ENCODE data around the gene TEX26.

The TEX26 gene

DNA sequence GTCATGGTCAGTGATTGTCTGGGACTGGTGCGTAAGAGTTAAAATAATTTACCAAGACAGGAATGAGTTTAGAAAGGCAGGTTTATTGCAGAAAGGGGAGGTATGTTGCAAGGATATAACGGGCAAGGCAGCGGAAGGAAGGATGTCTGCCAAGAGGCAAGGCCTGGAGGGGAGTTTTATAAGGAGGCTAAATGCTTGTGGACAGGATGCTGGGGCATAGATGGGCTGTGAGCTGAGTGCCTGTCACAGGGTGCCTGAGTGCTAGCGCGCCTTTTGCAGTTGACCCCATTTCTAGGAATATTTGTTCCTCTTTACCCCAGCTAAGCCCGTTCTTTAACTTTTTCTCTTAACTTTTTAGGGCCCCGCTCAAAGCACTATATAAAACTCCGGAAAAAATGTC, 58.7 kb downstream of the TEX26 start:
- no peak for DNase-seq (ENCODE audit: low read depth, low spot score)
- Histone ChIP-seq H3K9me3 (ENCODE audit: low read depth, low read length) (no peaks in the 10 kb centered on the region), H3K27ac (no peak overlapping the region), H3K4me3 (no peak overlapping the region), H3K9ac (ENCODE audit: insufficient read length) (no peak overlapping the region), H3K36me3 (ENCODE audit: insufficient read depth, low read length) (no peaks in the 10 kb centered on the region)
- no peak for TF ChIP-seq EZH2 (IDR thresholded peaks at IDR 0.05)
- no peak for TF ChIP-seq FOXP2 (optimal IDR thresholded peaks at IDR 0.05; ENCODE audit: control extremely low read depth, extremely low read length, insufficient read depth)
- TF ChIP-seq POLR2AphosphoS5 (IDR thresholded peaks at IDR 0.05; ENCODE audit: borderline replicate concordance, low read depth, low read length) = no peak

DNA sequence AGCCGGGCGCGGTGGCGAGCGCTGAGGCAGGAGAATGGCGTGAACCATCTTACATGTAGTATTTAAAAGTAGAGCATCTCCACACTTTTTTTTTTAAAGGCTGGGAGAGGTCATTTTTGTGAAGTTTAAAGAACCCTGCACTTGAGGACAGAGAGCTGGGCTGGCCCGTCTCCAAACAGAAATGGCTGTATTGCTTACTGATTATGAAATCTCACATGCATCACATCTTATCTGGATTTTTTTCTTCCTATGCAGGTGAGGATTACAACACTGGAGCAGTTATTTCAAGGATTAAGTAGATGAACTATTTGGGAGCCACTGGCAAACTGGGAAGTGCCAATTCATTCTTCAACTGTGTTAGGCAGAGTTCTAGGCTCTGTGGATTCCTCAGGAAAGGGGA, 59.5 kb downstream of the TEX26 start:
- no peak overlapping the region for H3K27ac ChIP-seq
- no peaks in the 10 kb centered on the region for H3K9me3 ChIP-seq (ENCODE audit: low read depth, low read length)
- no peak for TF ChIP-seq POLR2AphosphoS5 (IDR thresholded peaks at IDR 0.05; ENCODE audit: borderline replicate concordance, low read depth, low read length)
- TF ChIP-seq FOXP2 (optimal IDR thresholded peaks at IDR 0.05; ENCODE audit: control extremely low read depth, extremely low read length, insufficient read depth) = no peak
- TF ChIP-seq EZH2 (IDR thresholded peaks at IDR 0.05) = no peak
- no peak overlapping the region for H3K4me3 ChIP-seq
- no peaks in the 10 kb centered on the region for H3K36me3 ChIP-seq (ENCODE audit: insufficient read depth, low read length)
- no peak for DNase-seq (ENCODE audit: low read depth, low spot score)
- H3K9ac ChIP-seq (ENCODE audit: insufficient read length) = no peak overlapping the region

DNA sequence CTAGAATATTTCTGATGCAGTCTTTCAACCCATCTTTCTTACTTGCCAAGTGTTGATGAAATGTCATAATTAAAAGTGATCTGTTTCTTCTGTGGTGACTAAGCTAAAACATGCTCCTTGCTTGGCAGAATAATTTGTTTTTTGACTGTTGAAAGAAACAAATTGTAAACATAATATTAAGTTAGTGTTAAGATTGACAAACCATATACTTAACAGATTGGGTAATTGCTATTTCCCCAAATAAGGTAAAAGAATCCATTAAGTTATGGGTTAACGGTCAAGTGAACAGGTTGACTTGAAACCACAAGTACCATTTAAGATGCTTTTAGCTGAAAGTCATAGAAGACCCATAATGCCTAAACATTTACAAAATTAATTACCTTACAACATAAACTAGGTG, 62.9 kb downstream of the TEX26 start:
- Histone ChIP-seq H3K9me3 (ENCODE audit: low read depth, low read length) (no peaks in the 10 kb centered on the region), H3K36me3 (ENCODE audit: insufficient read depth, low read length) (no peaks in the 10 kb centered on the region), H3K9ac (ENCODE audit: insufficient read length) (no peak overlapping the region), H3K27ac (no peak overlapping the region), H3K4me3 (no peak overlapping the region)
- TF ChIP-seq EZH2 (IDR thresholded peaks at IDR 0.05) (no peak), POLR2AphosphoS5 (IDR thresholded peaks at IDR 0.05; ENCODE audit: borderline replicate concordance, low read depth, low read length) (no peak), FOXP2 (optimal IDR thresholded peaks at IDR 0.05; ENCODE audit: control extremely low read depth, extremely low read length, insufficient read depth) (no peak)
- no peak for DNase-seq (ENCODE audit: low read depth, low spot score)

DNA sequence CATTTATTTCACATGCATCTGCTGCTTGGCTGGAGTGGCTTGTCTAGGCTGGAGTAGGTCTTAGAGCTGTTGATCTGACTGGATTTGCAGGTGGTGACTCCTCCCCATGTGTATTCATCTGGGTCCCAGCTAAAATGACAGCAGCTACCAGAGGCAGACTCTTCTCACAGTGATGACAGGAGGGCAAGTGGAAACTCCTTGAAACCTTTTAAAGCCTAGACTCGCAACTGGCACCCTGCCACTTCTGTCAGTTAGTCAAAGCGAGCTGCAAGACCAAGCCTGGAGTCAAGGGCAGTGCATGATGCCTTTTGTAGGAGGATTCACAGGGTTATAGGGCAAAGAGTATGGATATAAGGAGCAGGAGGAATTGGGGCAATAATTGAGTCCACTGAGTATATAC, 65.2 kb downstream of the TEX26 start:
- no peak overlapping the region for H3K27ac ChIP-seq
- no peaks in the 10 kb centered on the region for H3K9me3 ChIP-seq (ENCODE audit: low read depth, low read length)
- TF ChIP-seq FOXP2 (optimal IDR thresholded peaks at IDR 0.05; ENCODE audit: control extremely low read depth, extremely low read length, insufficient read depth) (no peak), POLR2AphosphoS5 (IDR thresholded peaks at IDR 0.05; ENCODE audit: borderline replicate concordance, low read depth, low read length) (peak; percentile 34), EZH2 (IDR thresholded peaks at IDR 0.05) (no peak)
- no peak overlapping the region for H3K4me3 ChIP-seq
- H3K9ac ChIP-seq (ENCODE audit: insufficient read length) = no peak overlapping the region
- H3K36me3 ChIP-seq (ENCODE audit: insufficient read depth, low read length) = no peaks in the 10 kb centered on the region
- no peak for DNase-seq (ENCODE audit: low read depth, low spot score)

DNA sequence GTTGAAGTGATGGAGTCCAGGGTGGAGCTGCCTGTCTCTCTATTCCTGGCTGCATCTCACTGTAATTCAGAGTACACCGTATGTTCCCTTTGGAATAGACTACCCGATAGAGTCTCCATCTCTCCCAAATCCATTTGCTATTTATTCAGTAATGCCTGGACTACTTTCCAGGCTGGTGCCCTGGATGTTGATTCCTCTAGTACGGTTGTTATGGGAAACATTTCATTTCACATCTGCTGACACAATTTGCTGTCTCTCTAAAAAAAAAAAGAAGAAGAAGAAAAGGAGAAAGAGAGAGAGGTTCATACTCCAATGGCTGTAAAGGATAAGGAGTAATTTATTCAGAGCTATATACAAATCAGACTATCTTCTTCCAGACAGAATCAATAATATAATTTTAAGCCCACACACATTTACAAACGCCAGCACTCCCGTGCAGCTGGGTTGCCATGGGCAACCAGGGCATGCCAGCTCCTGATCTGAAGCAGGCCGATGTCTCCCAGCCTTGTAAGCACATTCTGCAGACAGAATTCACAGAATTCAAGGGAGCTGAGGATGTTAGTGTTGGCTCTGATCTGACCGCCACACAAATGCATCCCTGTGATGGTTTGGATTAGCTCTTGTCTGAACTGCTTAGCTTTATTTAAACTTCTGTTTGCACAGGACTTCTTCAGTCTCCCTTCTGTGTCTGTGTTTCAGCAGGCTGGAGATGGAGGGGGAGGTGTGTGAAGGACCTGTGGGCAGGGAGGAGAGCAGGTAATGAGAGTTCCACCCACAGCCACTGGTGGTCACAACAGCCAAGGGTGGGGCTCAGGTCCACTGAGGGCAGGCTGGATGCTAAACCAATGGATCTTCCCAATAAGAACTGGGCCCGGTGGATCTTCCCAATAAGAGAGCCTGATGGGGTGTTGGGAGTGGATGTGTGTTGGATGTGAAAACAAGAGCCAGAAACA, 66.0 kb downstream of the TEX26 start:
- no peaks in the 10 kb centered on the region for H3K36me3 ChIP-seq (ENCODE audit: insufficient read depth, low read length)
- no peak for TF ChIP-seq FOXP2 (optimal IDR thresholded peaks at IDR 0.05; ENCODE audit: control extremely low read depth, extremely low read length, insufficient read depth)
- peak; percentile 10; the same call in 1 of the 2 replicates for TF ChIP-seq POLR2AphosphoS5 (IDR thresholded peaks at IDR 0.05; ENCODE audit: borderline replicate concordance, low read depth, low read length)
- no peak for TF ChIP-seq EZH2 (IDR thresholded peaks at IDR 0.05)
- no peak overlapping the region for H3K4me3 ChIP-seq
- no peak overlapping the region for H3K27ac ChIP-seq
- H3K9me3 ChIP-seq (ENCODE audit: low read depth, low read length) = no peaks in the 10 kb centered on the region
- no peak for DNase-seq (ENCODE audit: low read depth, low spot score)
- H3K9ac ChIP-seq (ENCODE audit: insufficient read length) = no peak overlapping the region

DNA sequence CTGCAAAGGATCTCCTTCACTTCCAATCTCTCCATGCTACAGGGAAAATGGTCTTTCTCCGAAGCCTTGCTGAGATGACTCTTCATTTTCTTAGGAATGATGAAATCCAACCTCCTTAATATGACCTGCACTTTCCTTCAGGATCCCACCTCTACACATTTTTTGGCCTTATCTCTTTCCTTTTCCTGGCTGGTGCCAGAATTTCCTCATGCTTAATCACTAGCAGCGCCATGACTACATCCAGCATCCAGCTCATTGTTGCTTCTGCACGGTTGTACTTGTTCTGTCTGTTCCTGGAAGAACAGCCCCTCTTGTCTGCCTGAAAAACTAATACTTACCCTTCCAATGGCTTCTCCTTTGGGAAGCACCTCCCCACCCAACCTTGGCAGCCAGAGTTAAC, 68.4 kb downstream of the TEX26 start:
- DNase-seq (ENCODE audit: low read depth, low spot score) = no peak
- Histone ChIP-seq H3K4me3 (no peak overlapping the region), H3K9me3 (ENCODE audit: low read depth, low read length) (no peaks in the 10 kb centered on the region), H3K27ac (peak overlapping the region; percentile 69), H3K36me3 (ENCODE audit: insufficient read depth, low read length) (peaks cover 16% of the 10 kb centered on the region), H3K9ac (ENCODE audit: insufficient read length) (no peak overlapping the region)
- no peak for TF ChIP-seq POLR2AphosphoS5 (IDR thresholded peaks at IDR 0.05; ENCODE audit: borderline replicate concordance, low read depth, low read length)
- TF ChIP-seq EZH2 (IDR thresholded peaks at IDR 0.05) = no peak
- TF ChIP-seq FOXP2 (optimal IDR thresholded peaks at IDR 0.05; ENCODE audit: control extremely low read depth, extremely low read length, insufficient read depth) = no peak

DNA sequence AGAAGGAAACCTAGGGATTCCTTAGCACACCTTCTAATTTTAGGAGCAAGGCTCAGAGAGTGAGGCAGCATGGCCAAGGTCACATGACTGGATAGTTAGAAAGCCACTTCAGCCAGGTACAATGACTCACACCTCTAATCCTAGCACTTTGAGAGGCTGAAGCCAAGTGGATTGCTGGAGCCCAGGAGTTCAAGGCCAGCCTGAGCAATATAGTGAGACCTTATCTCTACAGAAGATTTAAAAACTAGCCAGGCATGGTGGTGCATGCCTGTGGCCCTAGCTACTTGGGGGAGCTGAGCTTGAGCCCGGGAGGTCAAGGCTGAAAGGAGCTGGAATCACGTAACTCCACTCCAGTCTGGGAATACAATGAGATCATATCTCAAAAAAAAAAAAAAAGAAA, 69.2 kb downstream of the TEX26 start:
- H3K9ac ChIP-seq (ENCODE audit: insufficient read length) = no peak overlapping the region
- no peak for DNase-seq (ENCODE audit: low read depth, low spot score)
- H3K4me3 ChIP-seq = no peak overlapping the region
- TF ChIP-seq EZH2 (IDR thresholded peaks at IDR 0.05) (no peak), POLR2AphosphoS5 (IDR thresholded peaks at IDR 0.05; ENCODE audit: borderline replicate concordance, low read depth, low read length) (no peak), FOXP2 (optimal IDR thresholded peaks at IDR 0.05; ENCODE audit: control extremely low read depth, extremely low read length, insufficient read depth) (no peak)
- H3K9me3 ChIP-seq (ENCODE audit: low read depth, low read length) = no peaks in the 10 kb centered on the region
- H3K27ac ChIP-seq = peak overlapping the region; percentile 43; the same call in 1 of the 2 replicates
- H3K36me3 ChIP-seq (ENCODE audit: insufficient read depth, low read length) = peaks cover 24% of the 10 kb centered on the region

DNA sequence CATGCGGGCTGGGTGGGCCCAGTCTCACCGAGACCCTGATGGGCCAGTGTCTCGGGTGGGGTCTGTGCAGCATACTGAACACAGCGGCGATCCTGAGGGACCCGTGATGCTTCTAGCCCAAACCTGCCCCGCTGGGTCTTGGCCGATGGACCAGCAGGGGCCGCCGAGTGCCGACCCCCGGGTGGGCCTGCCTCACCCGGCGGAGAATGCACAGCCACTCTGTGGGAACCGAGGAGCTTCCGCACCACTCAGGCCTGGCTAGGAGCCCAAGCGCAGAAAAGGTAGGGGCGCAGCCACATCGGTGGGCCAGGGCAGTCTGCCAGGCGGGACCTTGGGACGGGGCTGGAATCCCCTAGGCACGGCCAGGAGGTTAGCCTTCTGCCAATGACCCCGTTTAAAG, 72.6 kb downstream of the TEX26 start:
- Histone ChIP-seq H3K27ac (no peak overlapping the region), H3K9me3 (ENCODE audit: low read depth, low read length) (no peaks in the 10 kb centered on the region), H3K9ac (ENCODE audit: insufficient read length) (no peak overlapping the region), H3K36me3 (ENCODE audit: insufficient read depth, low read length) (peaks cover 58% of the 10 kb centered on the region), H3K4me3 (no peak overlapping the region)
- TF ChIP-seq POLR2AphosphoS5 (IDR thresholded peaks at IDR 0.05; ENCODE audit: borderline replicate concordance, low read depth, low read length) (no peak), EZH2 (IDR thresholded peaks at IDR 0.05) (no peak), FOXP2 (optimal IDR thresholded peaks at IDR 0.05; ENCODE audit: control extremely low read depth, extremely low read length, insufficient read depth) (no peak)
- no peak for DNase-seq (ENCODE audit: low read depth, low spot score)
